IPS-18a (cell line): ENCODE results near the gene CATSPER1.
"Not testable (repeated sequence)": the region's sequence is repeated elsewhere in the genome, so short reads cannot be mapped to it uniquely, and the experiment has no call there.

Source experiments
- H3K27ac ChIP-seq: one replicate; pipeline ENCODE4 v1.5.1; 2013; ENCODE audit warnings: low read length
- H3K27me3 ChIP-seq: one replicate; pipeline ENCODE4 v1.6.1; 2013; ENCODE audit warnings: mild to moderate bottlenecking, low read length; ENCODE audit not compliant: control insufficient read depth, insufficient read depth
- H3K36me3 ChIP-seq: one replicate; pipeline ENCODE4 v1.6.1; 2013; ENCODE audit warnings: low read depth, low read length; ENCODE audit not compliant: control insufficient read depth
- H3K4me1 ChIP-seq: one replicate; pipeline ENCODE4 v1.6.1; 2013; ENCODE audit warnings: low read depth, low read length; ENCODE audit not compliant: control insufficient read depth
- H3K4me3 ChIP-seq: one replicate; pipeline ENCODE4 v1.5.1; 2013; ENCODE audit warnings: low read length
- H3K9ac ChIP-seq: one replicate; pipeline ENCODE4 v1.6.1; 2013; ENCODE audit warnings: mild to moderate bottlenecking, low read length, moderate library complexity
- H3K9me3 ChIP-seq: one replicate; pipeline ENCODE4 v1.6.1; 2013; ENCODE audit warnings: low read depth, low read length; ENCODE audit not compliant: control insufficient read depth

The CATSPER1 gene

GRCh38 chr11:66015454-66015881, 10.8 kb downstream of the CATSPER1 start:
- no peaks in the 10 kb centered on the region for H3K36me3 ChIP-seq
- H3K27ac ChIP-seq = no peak overlapping the region
- no peaks in the 10 kb centered on the region for H3K4me1 ChIP-seq
- no peaks in the 10 kb centered on the region for H3K27me3 ChIP-seq
- no peak overlapping the region for H3K9ac ChIP-seq
- no peaks in the 10 kb centered on the region for H3K9me3 ChIP-seq
- H3K4me3 ChIP-seq = no peak overlapping the region

DNA sequence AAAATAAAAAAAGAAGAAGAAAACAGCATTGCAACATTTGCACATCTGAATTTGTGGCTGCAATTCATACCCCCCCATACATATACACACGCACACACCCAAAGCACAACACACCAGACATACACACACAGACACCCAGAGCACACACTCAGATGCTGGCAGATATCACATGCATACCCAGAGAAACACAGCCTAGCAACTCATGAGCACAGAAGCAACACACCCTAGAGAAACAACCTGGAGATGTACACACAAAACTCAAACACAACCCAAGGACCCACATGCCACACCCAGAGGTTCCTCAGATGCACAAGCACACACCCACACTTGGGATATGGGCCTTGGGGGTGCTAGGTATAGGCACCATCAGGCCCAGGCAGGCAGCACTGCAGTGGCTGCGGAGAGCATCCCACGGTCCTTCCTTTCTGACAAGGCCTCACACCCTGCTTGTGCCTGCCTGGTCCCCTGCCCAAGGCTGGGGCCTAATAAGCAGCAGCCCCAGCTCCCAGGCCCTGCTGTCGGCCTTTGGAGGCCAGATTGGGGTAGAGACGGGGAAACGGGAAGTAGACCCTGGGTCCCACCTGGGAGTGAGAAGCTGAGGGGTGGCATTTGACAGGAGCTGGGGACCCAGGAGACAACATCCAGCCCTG, 11.3 kb downstream of the CATSPER1 start:
- Histone ChIP-seq H3K4me3 (no peak overlapping the region), H3K27ac (no peak overlapping the region)

DNA sequence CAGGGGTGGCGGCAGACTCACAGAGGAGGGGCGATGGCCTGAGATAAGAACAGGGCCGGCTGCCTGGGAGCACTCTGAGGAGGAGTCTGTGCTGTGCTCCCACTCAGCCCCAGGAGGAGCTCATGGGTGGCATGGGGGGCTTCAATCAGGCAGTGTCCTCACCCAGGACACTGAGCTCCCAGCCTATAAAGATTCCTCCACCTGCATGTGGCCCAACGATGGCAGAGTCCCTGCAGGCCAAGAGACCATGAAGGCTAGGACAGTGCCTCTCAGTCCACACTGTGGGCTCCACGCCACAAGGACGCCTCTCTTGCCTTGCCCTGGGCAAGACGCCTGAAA, 12.5 kb downstream of the CATSPER1 start:
- Histone ChIP-seq H3K27ac (no peak overlapping the region), H3K36me3 (no peaks in the 10 kb centered on the region), H3K4me3 (no peak overlapping the region), H3K9me3 (no peaks in the 10 kb centered on the region), H3K9ac (no peak overlapping the region), H3K4me1 (no peaks in the 10 kb centered on the region), H3K27me3 (no peaks in the 10 kb centered on the region)

More for the DNA sequence above, 11.3 kb downstream of the CATSPER1 start:
- no peaks in the 10 kb centered on the region for H3K36me3 ChIP-seq
- H3K9me3 ChIP-seq = no peaks in the 10 kb centered on the region
- no peak overlapping the region for H3K9ac ChIP-seq
- H3K27me3 ChIP-seq = no peaks in the 10 kb centered on the region
- H3K4me1 ChIP-seq = no peaks in the 10 kb centered on the region

GRCh38 chr11:66012946-66013761, 13.1 kb downstream of the CATSPER1 start:
- Histone ChIP-seq H3K27me3 (no peaks in the 10 kb centered on the region), H3K4me1 (no peaks in the 10 kb centered on the region), H3K27ac (no peak overlapping the region), H3K9me3 (no peaks in the 10 kb centered on the region), H3K9ac (no peak overlapping the region), H3K36me3 (no peaks in the 10 kb centered on the region), H3K4me3 (no peak overlapping the region)

DNA sequence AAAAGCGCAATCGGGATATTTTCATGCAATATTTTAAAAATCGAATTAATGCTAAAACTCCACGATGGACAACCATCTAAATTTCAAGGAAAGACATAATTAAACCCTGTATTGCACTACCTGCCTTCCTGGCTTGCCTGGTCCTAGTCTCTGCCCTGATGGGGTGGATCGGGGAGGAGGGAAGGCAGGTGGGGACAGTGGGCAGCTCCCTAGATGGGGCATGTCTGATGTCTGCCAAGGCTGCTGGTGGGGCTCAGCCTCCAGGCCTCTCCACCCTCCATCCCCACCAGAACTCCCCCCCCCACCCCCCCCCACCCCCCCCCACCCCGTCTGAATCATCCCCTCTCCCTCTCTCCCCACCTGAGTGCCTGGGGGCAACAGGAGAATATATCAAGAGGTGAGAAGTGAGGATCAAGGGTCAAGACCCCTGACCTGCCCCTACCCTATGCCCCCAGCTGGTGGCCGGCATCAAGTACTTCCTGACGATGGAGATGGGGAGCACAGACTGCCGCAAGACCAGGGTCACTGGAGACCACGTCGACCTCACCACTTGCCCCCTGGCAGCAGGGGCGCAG, 13.8 kb downstream of the CATSPER1 start:
- Histone ChIP-seq H3K9ac (no peak overlapping the region), H3K4me1 (peaks cover 2% of the 10 kb centered on the region), H3K9me3 (no peaks in the 10 kb centered on the region), H3K27ac (no peak overlapping the region), H3K27me3 (no peaks in the 10 kb centered on the region), H3K36me3 (no peaks in the 10 kb centered on the region), H3K4me3 (no peak overlapping the region)

GRCh38 chr11:66011785-66012303, 14.4 kb downstream of the CATSPER1 start, which contains the start of gene CST6:
TSS of gene CST6 (plus strand) at chr11:66012008. CDS start at chr11:66012045, 37 bp downstream.
- no peaks in the 10 kb centered on the region for H3K36me3 ChIP-seq
- H3K4me3 ChIP-seq = no peak within 1 kb of the TSS
- no peaks in the 10 kb centered on the region for H3K27me3 ChIP-seq
- H3K9ac ChIP-seq = no peak within 1 kb of the TSS
- H3K9me3 ChIP-seq = no peaks in the 10 kb centered on the region
- no peak within 1 kb of the TSS for H3K27ac ChIP-seq
- H3K4me1 ChIP-seq = peaks cover 5% of the 10 kb centered on the region

GRCh38 chr11:66011239-66011784, 15.0 kb downstream of the CATSPER1 start:
- no peaks in the 10 kb centered on the region for H3K9me3 ChIP-seq
- H3K36me3 ChIP-seq = no peaks in the 10 kb centered on the region
- no peak overlapping the region for H3K27ac ChIP-seq
- no peak overlapping the region for H3K4me3 ChIP-seq
- no peak overlapping the region for H3K9ac ChIP-seq
- no peaks in the 10 kb centered on the region for H3K27me3 ChIP-seq
- peaks cover 5% of the 10 kb centered on the region for H3K4me1 ChIP-seq

- H3K4me3 ChIP-seq, H3K27ac ChIP-seq, H3K9me3 ChIP-seq, H3K4me1 ChIP-seq, H3K27me3 ChIP-seq, H3K9ac ChIP-seq, H3K36me3 ChIP-seq: not testable (repeated sequence)
Observed at GRCh38 chr11:66010036-66010435, 16.2 kb downstream of the CATSPER1 start.

DNA sequence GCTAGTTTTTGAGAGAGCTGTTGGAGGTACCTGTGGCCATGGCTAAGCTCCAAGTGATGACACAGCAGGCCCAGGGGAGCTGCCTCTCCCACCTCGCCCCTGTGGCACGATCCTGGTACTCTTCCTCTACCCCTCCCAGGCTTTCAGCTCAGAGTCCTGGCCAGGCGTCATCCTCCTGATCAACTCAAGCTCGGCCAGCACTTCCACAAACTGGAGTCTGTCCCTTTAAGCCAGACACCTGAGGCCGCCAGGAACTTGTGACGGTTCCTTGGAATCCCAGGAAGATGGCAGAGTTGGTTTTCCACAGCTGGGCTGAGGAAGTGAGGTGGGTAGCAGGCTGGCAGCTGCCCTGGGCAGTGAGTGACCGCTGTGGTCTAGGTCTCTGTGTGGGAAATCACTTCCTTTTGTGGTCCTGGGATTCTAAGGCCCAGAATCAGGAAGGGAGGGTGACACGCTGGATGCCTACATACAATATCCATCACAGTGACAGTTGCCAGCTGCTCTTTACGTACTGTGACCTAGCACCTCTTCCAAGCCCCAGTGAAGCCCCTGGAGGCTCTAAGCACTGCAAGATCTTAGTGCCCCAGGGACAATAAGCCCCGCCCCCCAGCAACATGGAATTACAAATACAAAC, 17.7 kb downstream of the CATSPER1 start:
- Histone ChIP-seq H3K9me3 (no peaks in the 10 kb centered on the region), H3K9ac (no peak overlapping the region), H3K27ac (no peak overlapping the region), H3K4me3 (no peak overlapping the region), H3K36me3 (peaks cover 13% of the 10 kb centered on the region), H3K4me1 (peaks cover 5% of the 10 kb centered on the region), H3K27me3 (no peaks in the 10 kb centered on the region)

DNA sequence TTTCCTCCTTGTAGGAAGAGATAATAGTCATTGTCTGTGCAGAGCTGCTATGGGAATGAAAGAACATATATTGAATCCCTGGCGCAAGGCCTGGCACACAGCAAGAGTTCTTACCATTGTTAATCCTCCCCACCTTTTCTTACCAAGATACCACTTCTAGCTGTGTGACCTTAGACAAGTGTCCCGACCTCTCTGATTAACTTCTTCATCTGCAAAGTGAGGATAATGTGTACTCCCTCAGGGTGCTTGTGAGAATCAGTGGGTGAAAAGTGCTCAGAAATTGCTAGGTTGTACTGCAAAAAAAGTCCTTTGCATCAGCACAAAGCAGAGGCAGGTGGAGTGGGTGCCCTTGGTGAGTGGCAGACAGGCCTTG, 18.2 kb downstream of the CATSPER1 start:
- Histone ChIP-seq H3K4me3 (no peak overlapping the region), H3K9me3 (no peaks in the 10 kb centered on the region), H3K27me3 (no peaks in the 10 kb centered on the region), H3K27ac (no peak overlapping the region), H3K4me1 (peaks cover 5% of the 10 kb centered on the region), H3K36me3 (peaks cover 13% of the 10 kb centered on the region), H3K9ac (no peak overlapping the region)

GRCh38 chr11:66007201-66007634, 19.1 kb downstream of the CATSPER1 start:
- Histone ChIP-seq H3K27ac (no peak overlapping the region), H3K4me1 (peaks cover 5% of the 10 kb centered on the region), H3K36me3 (peaks cover 13% of the 10 kb centered on the region), H3K4me3 (no peak overlapping the region), H3K9ac (no peak overlapping the region), H3K9me3 (no peaks in the 10 kb centered on the region), H3K27me3 (no peaks in the 10 kb centered on the region)
